ENCODE data around the gene SOS1.

- TF ChIP-seq POLR2A (IDR thresholded peaks at IDR 0.05; ENCODE audit: extremely low read depth, insufficient read length) = no peak
- TF ChIP-seq CTCF (IDR thresholded peaks at IDR 0.05; ENCODE audit: low read depth, low read length) = no peak
These were observed 187.2 kb downstream of the SOS1 start for GRCh38 chr2:38933653-38934052.
